CD4-positive, CD25-positive, alpha-beta regulatory T cell (primary cell): ENCODE results near the gene KCTD5. TPM values are rescaled to one million over a fixed set of nuclear protein-coding genes. Genes with fewer than 3 reads are reported as not detected.

Experiments used
- ATAC-seq, 2 donors: fragments of 150-1000 bp; cut with Tn5 transposase; one replicate each; pipeline ENCODE4 v1.10.0; 2021; ENCODE audit warnings: low read depth in 2 of 2, moderate number of reproducible peaks in 2 of 2, moderate library complexity in 1 of 2
- DNase-seq, 3 donors: peaks; one replicate each; pipeline versions ENCODE4 v3.0.0 to v3.0.0-alpha.2; 2012 to 2022; ENCODE audit warnings: mixed read lengths in 1 of 3
- H3K27ac ChIP-seq: one replicate; pipeline ENCODE4 v1.7.0; 2013; ENCODE audit warnings: mild to moderate bottlenecking, low read length; ENCODE audit not compliant: insufficient read depth, poor library complexity, severe bottlenecking
- H3K27me3 ChIP-seq: one replicate; pipeline ENCODE4 v1.7.0; 2013; ENCODE audit warnings: low read length; ENCODE audit not compliant: control insufficient read depth, insufficient read depth
- H3K36me3 ChIP-seq: one replicate; pipeline ENCODE4 v1.7.0; 2013; ENCODE audit warnings: mild to moderate bottlenecking, low read length, moderate library complexity; ENCODE audit not compliant: control insufficient read depth, insufficient read depth
- H3K4me1 ChIP-seq: 2 replicates; pipeline ENCODE4 v1.7.0; 2013; ENCODE audit warnings: mild to moderate bottlenecking, low read length; ENCODE audit not compliant: insufficient read depth, control insufficient read depth, poor library complexity, severe bottlenecking
- H3K4me3 ChIP-seq: one replicate; pipeline ENCODE4 v1.7.0; 2013; ENCODE audit warnings: low read depth, mild to moderate bottlenecking, low read length, moderate library complexity
- H3K9me3 ChIP-seq, 2 experiments: 1 replicate in 1 of 2; 2 replicates in 1 of 2; pipeline ENCODE4 v1.7.0; 2013; ENCODE audit warnings: low read length in 2 of 2, mild to moderate bottlenecking in 1 of 2, moderate library complexity in 1 of 2; ENCODE audit not compliant: control insufficient read depth in 2 of 2
- H3K27ac Mint-ChIP-seq, 3 donors: one replicate each; pipeline ENCODE4 v1.8.0; 2020 to 2022; ENCODE audit warnings: mild to moderate bottlenecking in 3 of 3, mixed read lengths in 3 of 3, moderate library complexity in 2 of 3
- H3K27me3 Mint-ChIP-seq: one replicate; pipeline ENCODE4 v1.8.0; 2022; ENCODE audit warnings: mild to moderate bottlenecking, mixed read lengths
- H3K36me3 Mint-ChIP-seq: one replicate; pipeline ENCODE4 v1.8.0; 2020; ENCODE audit warnings: mixed read lengths
- H3K4me1 Mint-ChIP-seq, 4 donors: one replicate each; pipeline ENCODE4 v1.8.0; 2020 to 2022; ENCODE audit warnings: mixed read lengths in 4 of 4, mild to moderate bottlenecking in 1 of 4
- H3K4me3 Mint-ChIP-seq, 4 donors: one replicate each; pipeline ENCODE4 v1.8.0; 2020 to 2022; ENCODE audit warnings: mild to moderate bottlenecking in 4 of 4, mixed read lengths in 4 of 4, moderate library complexity in 3 of 4
- H3K9me3 Mint-ChIP-seq, 7 donors: one replicate each; pipeline ENCODE4 v1.8.0; 2020 to 2022; ENCODE audit warnings: mixed read lengths in 7 of 7, mild to moderate bottlenecking in 3 of 7, moderate library complexity in 2 of 7
- polyA plus RNA-seq, 4 donors: library from polyadenylated mRNA; unstranded; fragments of 300-500 nt; fragmentation: Illumina TruSeq; gene quantifications; one replicate each; pipeline ENCODE4 v1.2.3, GENCODE V29; 2021
- total RNA-seq: library from RNA; stranded (reverse); gene quantifications from one replicate; pipeline ENCODE4 v1.2.3, GENCODE V29; 2022

Gene KCTD5
- total and polyA plus RNA-seq, 5 donors from 2014 or later, result 17.5 to 26.4 (median 22.1) TPM

- peaks cover 0 to 2% (median 0%) of the 10 kb centered on the region in 7 donors for H3K9me3 Mint-ChIP-seq
- H3K27me3 Mint-ChIP-seq, result peaks cover 12% of the 10 kb centered on the region
- Histone ChIP-seq H3K4me3 (no peak overlapping the region), H3K4me1 (peaks cover 9% of the 10 kb centered on the region), H3K9me3 (no peaks in the 10 kb centered on the region), H3K36me3 (no peaks in the 10 kb centered on the region), H3K27me3 (no peaks in the 10 kb centered on the region), H3K27ac (no peak overlapping the region)
- no peak overlapping the region for H3K4me3 Mint-ChIP-seq
- no peak overlapping the region for H3K27ac Mint-ChIP-seq
- no peaks in the 10 kb centered on the region for H3K36me3 Mint-ChIP-seq
- ATAC-seq (peak; percentile 87 to 89), DNase-seq (peak; percentile 74 to 79 (median 77))
- peaks cover 0 to 13% (median 2%) of the 10 kb centered on the region in 4 donors for H3K4me1 Mint-ChIP-seq
Observed at GRCh38 chr16:2715519-2715918, 33.2 kb downstream of the KCTD5 start.

- H3K36me3 Mint-ChIP-seq, result no peaks in the 10 kb centered on the region
- Histone ChIP-seq H3K9me3 (no peaks in the 10 kb centered on the region), H3K36me3 (no peaks in the 10 kb centered on the region), H3K4me3 (no peak overlapping the region), H3K27me3 (no peaks in the 10 kb centered on the region), H3K4me1 (peaks cover 13% of the 10 kb centered on the region), H3K27ac (no peak overlapping the region)
- H3K27ac Mint-ChIP-seq, result no peak overlapping the region
- H3K4me3 Mint-ChIP-seq, result peak overlapping the region in 2 of 4 donors; percentile 2 to 43
- peaks cover 0 to 12% (median 0%) of the 10 kb centered on the region in 4 donors for H3K4me1 Mint-ChIP-seq
- H3K9me3 Mint-ChIP-seq, result no peaks in the 10 kb centered on the region
- ATAC-seq, result no peak
- no peak for DNase-seq
- H3K27me3 Mint-ChIP-seq, result peaks cover 12% of the 10 kb centered on the region
Observed at GRCh38 chr16:2715966-2716885, 33.9 kb downstream of the KCTD5 start.

GRCh38 chr16:2716948-2717347 lies 34.6 kb downstream of the KCTD5 start:
- H3K9me3 ChIP-seq, result no peaks in the 10 kb centered on the region
- no peak overlapping the region for H3K27ac Mint-ChIP-seq
- no peak overlapping the region for H3K4me3 ChIP-seq
- peaks cover 16% of the 10 kb centered on the region for H3K4me1 ChIP-seq
- DNase-seq, result no peak
- H3K36me3 ChIP-seq, result no peaks in the 10 kb centered on the region
- H3K4me1 Mint-ChIP-seq, result peaks cover 0 to 12% (median 0%) of the 10 kb centered on the region in 4 donors
- no peak overlapping the region for H3K4me3 Mint-ChIP-seq
- ATAC-seq, result no peak
- no peak overlapping the region for H3K27ac ChIP-seq
- H3K27me3 Mint-ChIP-seq, result peaks cover 13% of the 10 kb centered on the region
- no peaks in the 10 kb centered on the region for H3K36me3 Mint-ChIP-seq
- no peaks in the 10 kb centered on the region for H3K27me3 ChIP-seq
- no peaks in the 10 kb centered on the region for H3K9me3 Mint-ChIP-seq

- Histone ChIP-seq H3K36me3 (no peaks in the 10 kb centered on the region), H3K27ac (no peak overlapping the region), H3K4me1 (peaks cover 16% of the 10 kb centered on the region), H3K27me3 (no peaks in the 10 kb centered on the region), H3K9me3 (no peaks in the 10 kb centered on the region), H3K4me3 (no peak overlapping the region)
- Mint-ChIP-seq H3K36me3 (no peaks in the 10 kb centered on the region), H3K27me3 (peaks cover 17% of the 10 kb centered on the region), H3K4me1 (peaks cover 0 to 15% (median 0%) of the 10 kb centered on the region in 4 donors), H3K4me3 (peak overlapping the region in 2 of 4 donors; percentile 29 to 43), H3K27ac (no peak overlapping the region), H3K9me3 (no peaks in the 10 kb centered on the region)
- ATAC-seq (no peak), DNase-seq (no peak)
Observed at GRCh38 chr16:2717383-2718263, 35.3 kb downstream of the KCTD5 start.

- no peaks in the 10 kb centered on the region for H3K9me3 Mint-ChIP-seq
- H3K4me1 Mint-ChIP-seq, result peaks cover 0 to 15% (median 0%) of the 10 kb centered on the region in 4 donors
- Histone ChIP-seq H3K4me3 (no peak overlapping the region), H3K4me1 (peaks cover 16% of the 10 kb centered on the region), H3K27ac (no peak overlapping the region), H3K27me3 (no peaks in the 10 kb centered on the region), H3K36me3 (no peaks in the 10 kb centered on the region), H3K9me3 (no peaks in the 10 kb centered on the region)
- ATAC-seq (no peak), DNase-seq (no peak)
- H3K4me3 Mint-ChIP-seq, result no peak overlapping the region
- H3K27me3 Mint-ChIP-seq, result peaks cover 14% of the 10 kb centered on the region
- no peak overlapping the region for H3K27ac Mint-ChIP-seq
- H3K36me3 Mint-ChIP-seq, result no peaks in the 10 kb centered on the region
Observed at GRCh38 chr16:2719328-2720063, 37.2 kb downstream of the KCTD5 start.

- Mint-ChIP-seq H3K27me3 (peaks cover 10% of the 10 kb centered on the region), H3K27ac (peak within 1 kb of the TSS in 1 of 3 donors; percentile 83), H3K9me3 (no peaks in the 10 kb centered on the region), H3K4me3 (peak within 1 kb of the TSS in 3 of 4 donors; percentile 61 to 80 (median 78)), H3K4me1 (peaks cover 0 to 10% (median 0%) of the 10 kb centered on the region in 4 donors), H3K36me3 (no peaks in the 10 kb centered on the region)
- DNase-seq, result no peak
- H3K9me3 ChIP-seq, result no peaks in the 10 kb centered on the region
- no peaks in the 10 kb centered on the region for H3K27me3 ChIP-seq
- no peak for ATAC-seq
- H3K4me3 ChIP-seq, result no peak within 1 kb of the TSS
- H3K4me1 ChIP-seq, result peaks cover 16% of the 10 kb centered on the region
- H3K36me3 ChIP-seq, result no peaks in the 10 kb centered on the region
- peak within 1 kb of the TSS; percentile 67 for H3K27ac ChIP-seq
Observed at GRCh38 chr16:2720064-2720457, 37.7 kb downstream of the KCTD5 start, which contains the start of gene PRSS27. Gene PRSS27, minus strand, starts transcription at chr16:2720224. Its CDS starts 64 bp downstream, at chr16:2720160.
